Measurements from ENCODE around the gene KIAA1755.

The KIAA1755 gene

GRCh38 chr20:38215194-38216182 is 45.0 kb downstream of the KIAA1755 start:
- CTCF ChIA-PET, result interaction anchor here (0.8 to 14.6 kb wide), 6 partner anchors 8 to 193 kb away, joined by 3 to 302 read pairs (median 4); no protein-coding TSS in a partner anchor
- POLR2A ChIA-PET, result no interaction called here
- no peak for TF ChIP-seq CTCF (IDR thresholded peaks at IDR 0.05; ENCODE audit: control extremely low read depth, extremely low read depth, low read depth, missing control alignments)
- DNase-seq (ENCODE audit: extremely low spot score), result no peak

- CTCF ChIA-PET, result interaction anchor here (0.8 to 14.6 kb wide), 6 partner anchors 8 to 650 kb away, joined by 3 to 302 read pairs (median 4); no protein-coding TSS in a partner anchor
- POLR2A ChIA-PET, result no interaction called here
- no peak for TF ChIP-seq CTCF (IDR thresholded peaks at IDR 0.05; ENCODE audit: control extremely low read depth, extremely low read depth, low read depth, missing control alignments)
Observed at GRCh38 chr20:38214256-38215193, 46.0 kb downstream of the KIAA1755 start.

GRCh38 chr20:38213607-38213940 is 47.0 kb downstream of the KIAA1755 start:
- no peak for TF ChIP-seq CTCF (IDR thresholded peaks at IDR 0.05; ENCODE audit: control extremely low read depth, extremely low read depth, low read depth, missing control alignments)
- POLR2A ChIA-PET, result no interaction called here
- CTCF ChIA-PET, result interaction anchor here (2.0 to 14.6 kb wide), 3 partner anchors 9 to 649 kb away, joined by 4 to 302 read pairs (median 86); no protein-coding TSS in a partner anchor
- DNase-seq (ENCODE audit: extremely low spot score), result no peak

More at GRCh38 chr20:38214256-38215193, 46.0 kb downstream of the KIAA1755 start:
- no peak for DNase-seq (ENCODE audit: extremely low spot score)

GRCh38 chr20:38212806-38213606 is 47.5 kb downstream of the KIAA1755 start:
- ChIA-PET POLR2A (no interaction called here), CTCF (interaction anchor here (2.0 to 14.6 kb wide), 3 partner anchors 10 to 649 kb away, joined by 4 to 302 read pairs (median 86); no protein-coding TSS in a partner anchor)
- no peak for TF ChIP-seq CTCF (IDR thresholded peaks at IDR 0.05; ENCODE audit: control extremely low read depth, extremely low read depth, low read depth, missing control alignments)
- DNase-seq (ENCODE audit: extremely low spot score), result no peak

GRCh38 chr20:38211200-38212097 is 49.1 kb downstream of the KIAA1755 start:
- CTCF ChIA-PET, result interaction anchor here (1.3 to 7.6 kb wide), 3 partner anchors 12 to 224 kb away, joined by 3 to 86 read pairs (median 4); partner anchors contain the start of gene SNHG17
- DNase-seq (ENCODE audit: extremely low spot score), result no peak
- no peak for TF ChIP-seq CTCF (IDR thresholded peaks at IDR 0.05; ENCODE audit: control extremely low read depth, extremely low read depth, low read depth, missing control alignments)
- POLR2A ChIA-PET, result no interaction called here

Data from GM10248 (cell line).